Uterus (tissue), 2 donors: ENCODE data around the gene AFDN.

ENCODE experiments used
- CTCF ChIP-seq, 4 experiments: fragments of 200-600 bp in 2 of 4; fragments of 450-650 bp in 2 of 4; sonication (generic) in 2 of 4; IDR thresholded peaks; one replicate each; pipeline ENCODE4 v1.5.1; 2016 to 2019; ENCODE audit warnings: antibody characterized with exemption in 4 of 4, mild to moderate bottlenecking in 2 of 4, moderate library complexity in 1 of 4
- POLR2A ChIP-seq, 2 donors: fragments of 450-650 bp; IDR thresholded peaks; one replicate each; pipeline ENCODE4 v1.6.1; 2016; ENCODE audit warnings: antibody characterized with exemption in 2 of 2, mild to moderate bottlenecking in 1 of 2, moderate library complexity in 1 of 2

- TF ChIP-seq POLR2A (IDR thresholded peaks at IDR 0.05): no peak
- TF ChIP-seq CTCF (IDR thresholded peaks at IDR 0.05): no peak
Observed at GRCh38 chr6:167842457-167842856, 15.7 kb downstream of the AFDN start.
